Measurements from ENCODE around the gene FBXO45.
"Not testable (repeated sequence)": the region's sequence is repeated elsewhere in the genome, so short reads cannot be mapped to it uniquely, and the experiment has no call there.

Gene FBXO45

DNA sequence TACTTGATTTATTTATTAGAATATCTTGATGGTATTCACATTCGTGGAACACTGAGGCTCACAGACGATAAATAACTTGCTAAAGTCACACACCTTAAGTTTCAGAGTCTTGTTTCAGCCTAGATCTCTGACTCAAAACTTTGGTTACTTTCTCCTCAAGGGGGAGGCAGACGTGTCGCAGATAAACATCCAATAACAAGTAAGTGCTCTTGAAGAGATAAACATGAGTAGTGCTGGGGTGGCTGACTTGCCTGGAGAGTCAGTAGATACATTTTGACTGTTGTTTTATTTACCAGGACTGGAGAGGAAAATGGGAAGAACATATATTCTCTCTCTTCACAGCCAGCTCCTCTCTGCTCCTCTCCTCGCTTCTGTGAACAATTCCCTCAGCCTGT lies 31.3 kb downstream of the FBXO45 start:
- no peak overlapping the region for H3K4me3 ChIP-seq (ENCODE audit: low read depth, low read length)
- H3K27me3 ChIP-seq (ENCODE audit: control insufficient read depth, insufficient read depth, low read length) = no peaks in the 10 kb centered on the region
- no peaks in the 10 kb centered on the region for H3K9me3 ChIP-seq (ENCODE audit: control insufficient read depth, insufficient read depth, low read depth, low read length)
- no peaks in the 10 kb centered on the region for H3K36me3 ChIP-seq (ENCODE audit: control insufficient read depth, insufficient read depth, low read length)
- 0 out of 2 replicates have a peak, but pooled peaks cover 3% of the 10 kb centered on the region for H3K4me1 ChIP-seq (ENCODE audit: control insufficient read depth, insufficient read depth, low read length)
- no peak overlapping the region for H3K27ac ChIP-seq (ENCODE audit: low read depth, low read length)
- H3K9ac ChIP-seq (ENCODE audit: low read length) = no peak overlapping the region

DNA sequence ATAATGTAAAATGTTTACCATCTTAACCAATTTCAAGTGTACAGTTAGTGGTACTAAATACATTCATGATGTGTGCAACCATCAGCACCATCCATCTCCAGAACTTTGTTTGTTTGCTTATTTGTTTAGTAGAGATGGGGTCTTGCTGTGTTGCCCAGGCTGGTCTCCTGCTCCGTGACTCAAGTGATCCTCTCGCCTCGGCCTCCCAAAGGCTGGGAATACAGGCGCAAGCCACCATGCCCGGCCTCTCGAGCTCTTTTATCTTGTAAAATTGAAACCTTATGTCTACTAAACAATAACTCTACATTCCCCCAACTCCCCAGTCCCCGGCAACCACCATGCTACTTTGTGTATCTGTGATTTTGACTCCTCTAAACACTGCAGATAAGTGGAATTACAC lies 31.9 kb downstream of the FBXO45 start:
- no peaks in the 10 kb centered on the region for H3K36me3 ChIP-seq (ENCODE audit: control insufficient read depth, insufficient read depth, low read length)
- no peaks in the 10 kb centered on the region for H3K27me3 ChIP-seq (ENCODE audit: control insufficient read depth, insufficient read depth, low read length)
- 0 out of 2 replicates have a peak, but pooled peaks cover 3% of the 10 kb centered on the region for H3K4me1 ChIP-seq (ENCODE audit: control insufficient read depth, insufficient read depth, low read length)
- H3K9me3 ChIP-seq (ENCODE audit: control insufficient read depth, insufficient read depth, low read depth, low read length) = no peaks in the 10 kb centered on the region
- no peak overlapping the region for H3K9ac ChIP-seq (ENCODE audit: low read length)
- no peak overlapping the region for H3K4me3 ChIP-seq (ENCODE audit: low read depth, low read length)
- H3K27ac ChIP-seq (ENCODE audit: low read depth, low read length) = no peak overlapping the region

DNA sequence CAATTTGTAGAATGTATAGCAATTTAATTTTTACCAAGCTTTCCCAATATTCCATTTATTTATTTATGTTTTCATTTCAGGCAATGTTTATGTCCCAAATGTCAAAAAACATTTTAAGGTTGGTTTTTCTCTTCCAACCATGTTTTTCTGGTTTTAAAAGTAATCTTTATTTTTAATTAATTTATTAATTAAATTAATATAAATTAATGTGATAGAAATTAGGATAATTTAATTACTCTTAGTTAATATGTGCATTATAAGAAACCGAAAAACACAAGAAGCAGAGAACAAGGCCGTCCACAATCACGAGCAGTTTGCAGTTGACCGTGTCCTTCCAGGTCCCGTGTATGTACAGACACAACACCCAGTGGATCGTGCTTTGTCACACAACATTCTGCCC lies 34.2 kb downstream of the FBXO45 start:
- no peaks in the 10 kb centered on the region for H3K36me3 ChIP-seq (ENCODE audit: control insufficient read depth, insufficient read depth, low read length)
- no peak overlapping the region for H3K4me3 ChIP-seq (ENCODE audit: low read depth, low read length)
- H3K27me3 ChIP-seq (ENCODE audit: control insufficient read depth, insufficient read depth, low read length) = no peaks in the 10 kb centered on the region
- H3K9me3 ChIP-seq (ENCODE audit: control insufficient read depth, insufficient read depth, low read depth, low read length) = no peaks in the 10 kb centered on the region
- no peak overlapping the region for H3K27ac ChIP-seq (ENCODE audit: low read depth, low read length)
- no peaks in the 10 kb centered on the region for H3K4me1 ChIP-seq (ENCODE audit: control insufficient read depth, insufficient read depth, low read length)
- no peak overlapping the region for H3K9ac ChIP-seq (ENCODE audit: low read length)

DNA sequence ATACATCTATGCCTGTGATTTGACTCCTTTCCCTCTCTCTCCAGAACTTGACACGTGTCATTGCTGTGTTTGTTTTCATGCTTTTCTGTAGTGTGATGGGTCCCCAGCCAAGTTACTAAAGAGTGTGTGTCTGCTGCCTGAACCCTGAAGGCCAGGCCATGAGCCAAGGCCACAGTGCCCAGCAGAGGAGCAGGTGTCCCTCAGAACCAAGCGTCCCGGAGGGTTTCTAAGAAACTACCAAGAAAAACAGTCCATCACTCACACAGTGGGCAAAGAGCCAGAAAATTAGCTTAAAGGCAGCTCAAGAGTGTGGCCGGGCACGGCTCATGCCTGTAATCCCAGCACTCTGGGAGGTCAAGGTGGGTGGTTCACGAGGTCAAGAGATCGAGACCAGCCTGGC lies 35.2 kb downstream of the FBXO45 start:
- H3K4me3 ChIP-seq (ENCODE audit: low read depth, low read length) = no peak overlapping the region
- no peaks in the 10 kb centered on the region for H3K36me3 ChIP-seq (ENCODE audit: control insufficient read depth, insufficient read depth, low read length)
- no peak overlapping the region for H3K9ac ChIP-seq (ENCODE audit: low read length)
- H3K4me1 ChIP-seq (ENCODE audit: control insufficient read depth, insufficient read depth, low read length) = no peaks in the 10 kb centered on the region
- no peak overlapping the region for H3K27ac ChIP-seq (ENCODE audit: low read depth, low read length)
- no peaks in the 10 kb centered on the region for H3K9me3 ChIP-seq (ENCODE audit: control insufficient read depth, insufficient read depth, low read depth, low read length)
- H3K27me3 ChIP-seq (ENCODE audit: control insufficient read depth, insufficient read depth, low read length) = no peaks in the 10 kb centered on the region

DNA sequence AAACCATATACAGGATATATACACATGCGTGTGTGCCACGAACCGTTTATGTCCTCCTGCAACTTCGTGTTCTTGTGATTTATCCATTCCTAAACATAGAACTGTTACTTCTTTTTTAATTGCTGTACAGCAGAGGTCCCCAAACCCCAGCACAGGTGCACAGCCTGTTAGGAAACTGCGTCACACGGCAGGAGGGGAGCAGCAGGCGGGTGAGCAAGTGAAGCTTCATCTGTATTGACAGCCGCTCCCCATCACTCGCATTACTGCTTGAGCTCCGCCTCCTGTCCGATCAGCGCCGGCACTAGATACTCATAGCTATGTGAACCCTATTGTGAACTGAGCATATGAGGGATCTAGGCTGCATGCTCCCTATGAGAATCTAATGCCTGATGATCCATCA lies 36.1 kb downstream of the FBXO45 start:
- Histone ChIP-seq H3K9ac (ENCODE audit: low read length) (no peak overlapping the region), H3K27ac (ENCODE audit: low read depth, low read length) (no peak overlapping the region)

DNA sequence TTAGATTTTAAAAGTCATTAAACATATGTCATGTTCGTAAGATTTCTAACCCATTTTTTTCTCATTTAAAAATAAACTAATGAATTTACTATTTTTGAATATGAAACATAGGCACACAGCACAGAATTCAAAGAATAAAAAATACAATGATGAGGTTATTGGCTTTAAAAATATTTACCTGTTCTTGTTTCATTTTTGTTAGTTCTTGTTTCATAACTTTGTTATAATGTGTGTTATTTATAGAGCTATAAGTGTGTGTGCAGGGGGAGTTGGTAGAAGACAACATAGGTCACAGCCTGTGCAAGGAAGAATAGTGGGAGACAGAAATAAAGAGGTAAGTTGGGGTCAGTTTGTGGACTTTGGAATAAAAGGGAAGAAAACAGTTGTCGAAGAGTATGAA lies 40.2 kb downstream of the FBXO45 start:
- Histone ChIP-seq H3K27ac (ENCODE audit: low read depth, low read length) (no peak overlapping the region), H3K9ac (ENCODE audit: low read length) (no peak overlapping the region), H3K4me3 (ENCODE audit: low read depth, low read length) (no peak overlapping the region), H3K9me3 (ENCODE audit: control insufficient read depth, insufficient read depth, low read depth, low read length) (no peaks in the 10 kb centered on the region), H3K27me3 (ENCODE audit: control insufficient read depth, insufficient read depth, low read length) (no peaks in the 10 kb centered on the region), H3K36me3 (ENCODE audit: control insufficient read depth, insufficient read depth, low read length) (no peaks in the 10 kb centered on the region), H3K4me1 (ENCODE audit: control insufficient read depth, insufficient read depth, low read length) (peaks cover 20% of the 10 kb centered on the region)

More for the DNA sequence above, 36.1 kb downstream of the FBXO45 start:
- no peaks in the 10 kb centered on the region for H3K9me3 ChIP-seq (ENCODE audit: control insufficient read depth, insufficient read depth, low read depth, low read length)
- H3K27me3 ChIP-seq (ENCODE audit: control insufficient read depth, insufficient read depth, low read length) = no peaks in the 10 kb centered on the region
- H3K4me1 ChIP-seq (ENCODE audit: control insufficient read depth, insufficient read depth, low read length) = peaks cover 2% of the 10 kb centered on the region
- no peak overlapping the region for H3K4me3 ChIP-seq (ENCODE audit: low read depth, low read length)
- H3K36me3 ChIP-seq (ENCODE audit: control insufficient read depth, insufficient read depth, low read length) = no peaks in the 10 kb centered on the region

DNA sequence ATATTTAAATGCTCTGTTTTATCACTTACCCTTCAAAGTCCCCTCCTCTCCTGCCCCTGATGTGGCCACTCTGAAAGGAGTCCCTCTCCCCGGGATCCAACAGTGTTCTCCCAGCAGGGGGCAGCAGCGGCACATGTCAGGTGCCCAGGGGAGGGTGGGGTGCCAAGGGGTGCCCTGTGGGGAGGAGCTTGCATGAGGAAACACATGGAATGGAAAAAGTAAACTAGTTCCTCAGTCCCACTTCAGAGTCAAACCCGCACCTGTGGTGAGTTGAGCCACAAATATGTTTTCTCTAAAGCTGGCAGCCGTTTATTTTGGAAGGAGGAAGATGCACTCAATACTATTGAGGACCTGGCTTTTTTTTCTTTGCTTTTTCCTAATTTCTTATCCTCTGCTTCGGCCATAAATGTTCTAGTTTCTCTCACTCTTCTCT lies 40.9 kb downstream of the FBXO45 start:
- no peak overlapping the region for H3K4me3 ChIP-seq (ENCODE audit: low read depth, low read length)

DNA sequence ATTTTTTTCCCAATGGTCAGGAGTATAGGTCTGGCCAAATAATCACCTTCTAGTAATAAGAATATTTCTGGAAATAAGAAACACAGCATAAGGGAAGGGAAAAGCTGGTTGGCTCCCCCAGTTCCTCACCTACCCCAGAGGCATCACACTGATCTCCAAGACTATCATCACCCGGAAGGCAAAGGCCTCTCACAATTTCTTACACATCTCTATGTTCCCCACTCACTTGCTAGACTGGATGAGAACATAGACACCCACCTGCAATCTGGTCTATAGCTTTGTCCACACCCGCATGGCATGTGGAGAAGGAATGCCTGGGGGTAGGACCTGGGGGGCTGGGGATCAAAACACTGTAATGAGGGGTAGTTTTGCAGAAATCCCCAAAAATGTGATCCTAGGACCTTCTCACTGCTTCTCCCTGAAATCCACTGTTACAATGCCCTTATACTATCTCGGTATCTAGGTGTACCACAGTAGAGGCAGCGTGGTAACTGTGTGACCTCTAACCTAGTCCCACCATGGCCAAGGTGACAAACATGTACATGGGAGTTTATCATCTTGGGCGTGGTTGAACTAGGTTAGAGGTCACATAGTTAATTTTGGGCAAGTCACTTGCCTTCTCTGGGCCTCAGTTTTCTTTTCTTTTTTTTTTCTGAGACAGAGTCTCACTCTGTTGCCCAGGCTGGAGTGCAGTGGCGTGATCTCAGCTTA lies 41.5 kb downstream of the FBXO45 start:
- Histone ChIP-seq H3K27me3 (ENCODE audit: control insufficient read depth, insufficient read depth, low read length) (no peaks in the 10 kb centered on the region), H3K4me1 (ENCODE audit: control insufficient read depth, insufficient read depth, low read length) (peaks cover 20% of the 10 kb centered on the region), H3K9ac (ENCODE audit: low read length) (no peak overlapping the region), H3K4me3 (ENCODE audit: low read depth, low read length) (no peak overlapping the region), H3K36me3 (ENCODE audit: control insufficient read depth, insufficient read depth, low read length) (no peaks in the 10 kb centered on the region), H3K27ac (ENCODE audit: low read depth, low read length) (no peak overlapping the region), H3K9me3 (ENCODE audit: control insufficient read depth, insufficient read depth, low read depth, low read length) (no peaks in the 10 kb centered on the region)

More for the DNA sequence above, 40.9 kb downstream of the FBXO45 start:
- Histone ChIP-seq H3K27ac (ENCODE audit: low read depth, low read length) (no peak overlapping the region), H3K36me3 (ENCODE audit: control insufficient read depth, insufficient read depth, low read length) (no peaks in the 10 kb centered on the region), H3K9ac (ENCODE audit: low read length) (no peak overlapping the region), H3K4me1 (ENCODE audit: control insufficient read depth, insufficient read depth, low read length) (peaks cover 20% of the 10 kb centered on the region), H3K9me3 (ENCODE audit: control insufficient read depth, insufficient read depth, low read depth, low read length) (no peaks in the 10 kb centered on the region), H3K27me3 (ENCODE audit: control insufficient read depth, insufficient read depth, low read length) (no peaks in the 10 kb centered on the region)

DNA sequence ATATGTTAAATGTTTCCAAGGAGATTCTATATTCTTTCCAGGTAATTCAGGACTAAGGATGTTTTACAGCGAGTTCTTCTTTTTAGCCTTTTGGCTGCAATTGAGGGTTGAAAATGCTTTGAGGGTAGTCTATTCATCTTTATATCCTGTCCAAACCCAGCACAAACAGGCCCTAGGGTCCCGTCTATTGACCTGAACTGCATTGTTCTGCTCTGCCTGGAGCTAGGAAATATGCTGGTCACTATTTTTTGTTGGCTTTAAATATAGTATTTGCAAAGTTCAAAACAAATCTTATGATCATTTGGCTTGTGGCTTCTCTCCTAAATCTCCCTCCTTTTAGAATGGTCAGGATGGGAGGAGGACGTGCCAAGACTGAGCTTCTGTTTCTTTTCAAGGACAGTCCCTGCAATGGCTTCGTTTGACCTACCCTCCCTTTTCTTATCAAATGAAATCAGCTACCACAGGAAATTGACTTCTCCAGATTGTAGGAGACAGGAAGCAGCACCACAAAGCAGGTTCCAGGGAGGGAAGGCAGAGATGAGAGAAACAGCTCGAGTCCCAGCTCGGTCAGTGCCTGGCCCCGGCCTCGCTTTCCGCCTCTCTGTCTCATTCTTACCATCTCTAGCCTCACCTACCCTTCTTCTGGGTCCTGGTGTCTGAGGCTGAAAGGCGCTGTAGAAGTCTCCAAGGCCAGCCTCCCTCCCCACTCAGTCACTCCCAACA lies 43.5 kb downstream of the FBXO45 start:
- no peak overlapping the region for H3K27ac ChIP-seq (ENCODE audit: low read depth, low read length)
- no peaks in the 10 kb centered on the region for H3K27me3 ChIP-seq (ENCODE audit: control insufficient read depth, insufficient read depth, low read length)
- no peaks in the 10 kb centered on the region for H3K36me3 ChIP-seq (ENCODE audit: control insufficient read depth, insufficient read depth, low read length)
- peaks cover 20% of the 10 kb centered on the region for H3K4me1 ChIP-seq (ENCODE audit: control insufficient read depth, insufficient read depth, low read length)
- no peak overlapping the region for H3K9ac ChIP-seq (ENCODE audit: low read length)
- H3K4me3 ChIP-seq (ENCODE audit: low read depth, low read length) = no peak overlapping the region
- no peaks in the 10 kb centered on the region for H3K9me3 ChIP-seq (ENCODE audit: control insufficient read depth, insufficient read depth, low read depth, low read length)

DNA sequence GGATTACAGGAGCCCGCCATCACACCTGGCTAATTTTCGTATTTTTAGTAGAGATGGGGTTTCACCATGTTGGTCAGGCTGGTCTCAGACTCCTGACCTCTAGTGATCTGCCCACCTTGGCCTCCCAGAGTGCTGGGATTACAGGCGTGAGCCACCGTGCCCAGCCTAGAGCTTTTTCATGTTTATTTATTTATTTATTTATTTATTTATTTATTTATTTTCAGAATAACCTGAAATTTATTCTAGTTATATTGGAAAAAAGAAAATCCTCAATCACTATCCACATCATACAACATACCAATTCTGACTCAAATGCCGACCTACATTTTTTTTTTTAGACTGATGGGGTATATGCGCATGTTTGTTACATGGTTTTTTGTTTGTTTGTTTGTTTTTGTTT lies 46.8 kb downstream of the FBXO45 start:
- not testable (repeated sequence) for H3K4me3 ChIP-seq (ENCODE audit: low read depth, low read length); H3K9me3 ChIP-seq (ENCODE audit: control insufficient read depth, insufficient read depth, low read depth, low read length); H3K9ac ChIP-seq (ENCODE audit: low read length); H3K27ac ChIP-seq (ENCODE audit: low read depth, low read length); H3K27me3 ChIP-seq (ENCODE audit: control insufficient read depth, insufficient read depth, low read length); H3K36me3 ChIP-seq (ENCODE audit: control insufficient read depth, insufficient read depth, low read length)
- peaks cover 26% of the 10 kb centered on the region for H3K4me1 ChIP-seq (ENCODE audit: control insufficient read depth, insufficient read depth, low read length)

DNA sequence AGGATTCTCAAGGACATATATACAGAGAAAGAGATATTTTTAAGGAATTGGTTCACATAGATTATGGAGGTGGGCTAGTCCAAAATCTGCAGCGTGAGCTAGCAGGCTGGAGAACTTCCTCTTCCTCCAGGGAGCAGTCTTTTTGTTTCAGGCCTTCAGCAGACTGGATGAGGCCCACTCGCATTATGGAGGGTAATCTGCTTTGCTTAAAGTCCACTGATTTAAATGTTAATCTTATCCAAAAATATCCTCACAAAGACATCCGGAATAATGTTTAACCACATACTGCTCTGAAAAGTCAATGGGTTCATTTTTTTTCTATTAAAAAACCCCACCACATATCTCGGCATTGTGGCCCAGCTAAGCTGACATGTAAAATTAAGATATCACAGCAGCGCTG lies 48.8 kb downstream of the FBXO45 start:
- Histone ChIP-seq H3K27me3 (ENCODE audit: control insufficient read depth, insufficient read depth, low read length) (no peaks in the 10 kb centered on the region), H3K9ac (ENCODE audit: low read length) (no peak overlapping the region), H3K4me1 (ENCODE audit: control insufficient read depth, insufficient read depth, low read length) (peaks cover 20% of the 10 kb centered on the region), H3K9me3 (ENCODE audit: control insufficient read depth, insufficient read depth, low read depth, low read length) (no peaks in the 10 kb centered on the region), H3K36me3 (ENCODE audit: control insufficient read depth, insufficient read depth, low read length) (no peaks in the 10 kb centered on the region), H3K4me3 (ENCODE audit: low read depth, low read length) (no peak overlapping the region), H3K27ac (ENCODE audit: low read depth, low read length) (no peak overlapping the region)
